Amniotic stem cell (primary cell): ENCODE results near the gene PAF1.

Experiments used
- DNase-seq: peaks from one replicate; lab custom pipeline; 2025; lab: John Stamatoyannopoulos, UW

PAF1 gene

GRCh38 chr19:39390751-39391437, at the start of gene PAF1, which contains the start of gene MED29:
TSS of gene PAF1 (minus strand) at chr19:39391106. CDS start at chr19:39390864, 242 bp downstream.
TSS of gene MED29 (plus strand) at chr19:39391378. CDS start at chr19:39391423, 45 bp downstream.
- peak; percentile 97 for DNase-seq

DNA sequence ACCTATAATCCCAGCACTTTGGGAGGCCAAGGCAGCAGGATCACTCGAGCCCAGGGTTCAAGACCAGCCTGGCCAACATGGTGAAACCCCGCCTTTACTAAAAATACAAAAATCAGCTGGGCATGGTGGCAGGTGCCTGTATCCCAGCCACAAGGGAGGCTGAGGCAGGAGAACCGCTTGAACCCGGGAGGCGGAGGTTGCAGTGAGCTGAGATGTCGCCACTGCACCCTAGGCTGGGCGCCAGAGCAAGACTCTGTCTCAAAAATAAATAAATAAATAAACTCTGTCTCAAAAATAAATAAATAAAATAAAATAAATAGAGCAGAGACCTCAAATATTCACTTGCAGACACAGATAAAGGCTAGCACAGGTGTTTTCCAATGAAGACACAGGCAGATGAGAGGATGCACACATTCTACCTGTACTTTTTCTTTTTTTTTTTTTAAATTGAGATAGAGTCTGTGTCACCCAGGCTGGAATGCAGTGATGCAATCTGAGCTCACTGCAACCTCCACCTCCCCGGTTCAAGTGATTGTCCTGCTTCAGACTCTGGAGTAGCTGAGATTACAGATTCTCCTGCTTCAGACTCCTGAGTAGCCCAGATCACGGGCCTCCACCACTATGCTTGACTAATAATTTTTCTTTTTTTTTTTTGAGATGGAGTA, 47.5 kb upstream of the PAF1 start:
- no peak for DNase-seq

- no peak for DNase-seq
Observed at GRCh38 chr19:39436350-39436716, 45.4 kb upstream of the PAF1 start.

GRCh38 chr19:39435499-39436349, 44.8 kb upstream of the PAF1 start, which contains the start of gene RPS16:
TSS of gene RPS16 (minus strand) at chr19:39435949. CDS start at chr19:39435895, 54 bp downstream.
- DNase-seq, result peak; percentile 98

DNA sequence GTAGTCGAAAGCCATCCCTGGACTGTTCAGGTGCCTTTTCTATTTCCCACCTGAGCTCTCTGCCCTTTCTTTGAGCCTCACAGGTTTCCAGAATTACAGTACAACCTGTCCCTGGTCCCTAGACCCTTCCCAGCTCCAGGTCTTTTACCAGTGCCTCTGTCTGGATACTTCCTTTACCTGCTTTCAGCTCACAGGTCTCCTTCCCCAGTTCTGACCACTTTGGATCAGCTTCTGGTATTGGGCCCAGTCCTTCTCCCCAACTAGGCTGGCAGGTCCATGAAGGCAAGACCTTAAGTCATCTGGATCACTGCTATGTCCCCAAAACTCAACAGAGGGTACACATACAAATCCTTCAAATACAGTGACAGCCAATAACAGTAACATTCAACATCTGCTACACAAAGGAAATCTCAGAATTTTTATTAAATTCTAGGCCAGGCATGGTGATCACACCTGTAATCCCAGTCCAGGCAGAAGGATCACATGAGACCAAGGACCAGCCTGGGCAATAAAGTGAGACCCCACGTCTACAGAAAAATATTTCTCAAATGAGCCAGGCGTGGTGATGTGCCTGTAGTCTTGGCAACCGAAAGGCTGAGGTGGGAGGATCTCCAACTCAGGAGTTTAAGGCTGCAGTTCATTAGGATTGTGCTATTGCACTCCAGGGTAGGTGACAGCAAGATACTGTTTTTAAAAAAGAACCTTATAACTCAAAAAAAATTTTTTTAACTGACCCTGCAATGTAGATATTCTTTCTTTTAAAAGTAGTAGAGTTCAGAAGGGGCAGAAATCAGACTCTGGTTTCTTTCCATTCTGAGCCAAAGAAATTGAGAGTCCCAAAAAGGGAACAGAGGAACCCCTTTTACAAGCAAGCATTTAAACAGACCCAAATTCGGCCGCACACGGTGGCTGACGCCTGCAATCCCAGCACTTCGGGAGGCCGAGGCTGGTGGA, 43.5 kb upstream of the PAF1 start:
- DNase-seq, result no peak

DNA sequence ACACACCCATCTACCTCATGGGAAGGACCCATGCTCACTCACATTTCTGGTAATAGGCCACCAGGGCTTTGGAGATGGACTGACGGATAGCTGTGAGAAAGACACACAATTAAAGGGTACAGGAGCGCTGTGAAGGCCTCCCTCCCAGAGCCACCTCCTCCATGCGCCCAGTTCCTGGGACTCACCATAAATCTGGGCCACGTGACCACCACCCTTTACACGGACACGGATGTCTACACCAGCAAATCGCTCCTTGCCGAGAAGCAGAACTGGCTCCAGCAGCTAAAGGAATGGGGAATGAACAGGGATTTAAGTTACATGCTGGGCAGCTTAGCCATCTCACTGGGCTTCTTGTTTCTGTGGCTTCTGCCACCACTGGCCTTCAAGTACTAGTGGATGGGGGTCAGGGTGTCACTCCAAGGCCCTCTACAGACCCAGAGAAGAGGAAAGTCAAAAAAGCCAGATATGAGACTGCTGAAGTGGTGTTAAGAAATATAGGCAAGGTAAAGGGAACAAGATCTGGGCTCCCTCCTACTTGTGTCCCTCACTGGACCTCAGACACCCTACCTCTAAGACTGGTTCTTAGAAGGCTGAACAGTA, 42.7 kb upstream of the PAF1 start:
- no peak for DNase-seq

GRCh38 chr19:39432677-39433025, 41.7 kb upstream of the PAF1 start:
- DNase-seq, result no peak

DNA sequence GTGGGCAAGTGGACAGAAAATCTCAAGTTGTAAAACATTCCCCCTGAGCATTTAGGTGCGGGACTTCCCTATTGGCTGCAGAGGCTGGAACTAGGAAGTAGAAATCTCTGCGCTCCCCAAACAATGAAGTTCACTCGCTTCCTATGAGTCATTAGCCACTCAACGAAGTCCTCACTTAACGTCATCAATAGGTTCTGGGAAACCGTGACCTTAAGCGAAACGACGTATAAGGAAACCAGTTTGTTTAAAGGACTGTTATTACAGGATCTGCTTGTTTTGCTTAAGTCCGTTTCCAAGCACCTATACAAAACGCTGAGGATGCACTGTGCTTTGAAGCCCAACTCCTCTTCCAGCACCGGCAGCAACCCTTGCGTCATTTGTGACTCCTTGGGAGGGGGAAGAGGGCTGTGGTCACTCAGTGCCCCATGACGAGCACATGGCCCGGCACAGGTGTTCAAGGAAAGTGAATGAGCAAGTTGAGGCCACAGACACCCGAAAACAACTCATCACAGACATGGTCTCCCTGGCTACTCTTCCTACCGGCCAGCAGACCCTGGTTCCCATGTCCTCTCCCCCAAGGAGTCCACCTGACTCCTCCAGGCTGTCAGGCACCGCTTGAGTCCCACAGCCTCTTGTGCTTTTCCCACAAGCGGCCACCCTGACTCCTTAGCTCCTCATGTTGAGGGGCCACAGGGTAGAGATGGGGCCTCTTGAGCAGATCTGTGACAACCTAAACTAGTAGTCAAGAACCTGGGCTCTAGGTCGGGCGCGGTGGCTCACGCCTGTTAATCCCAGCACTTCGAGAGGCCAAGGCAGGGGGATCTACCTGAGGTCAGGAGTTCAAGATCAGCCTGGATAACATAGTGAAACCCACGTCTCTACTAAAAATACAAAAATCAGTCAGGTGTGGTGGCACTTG, 40.0 kb upstream of the PAF1 start:
- DNase-seq, result no peak

- peak; percentile 64 for DNase-seq
Observed at GRCh38 chr19:39428283-39429112, 37.6 kb upstream of the PAF1 start.

DNA sequence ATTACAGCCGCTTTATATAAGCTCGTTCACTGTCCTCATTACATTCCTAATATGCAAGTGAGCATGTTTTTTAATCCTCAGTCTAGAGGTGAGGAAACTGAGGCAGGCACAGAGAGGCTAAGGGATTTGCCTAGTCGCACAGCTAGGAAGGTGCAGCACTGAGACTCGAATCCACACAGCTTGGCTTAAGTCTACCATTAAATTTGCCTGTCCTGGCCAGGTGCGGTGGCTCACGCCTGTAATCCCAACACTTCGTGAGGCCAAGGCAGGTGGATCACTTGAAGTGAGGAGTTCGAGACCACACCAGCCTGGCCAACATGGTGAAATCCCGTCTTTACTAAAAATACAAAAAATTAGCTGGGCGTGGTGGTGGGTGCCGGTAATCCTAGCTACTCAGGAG, 36.8 kb upstream of the PAF1 start:
- DNase-seq, result no peak

GRCh38 chr19:39426170-39426569, 35.3 kb upstream of the PAF1 start:
- no peak for DNase-seq

DNA sequence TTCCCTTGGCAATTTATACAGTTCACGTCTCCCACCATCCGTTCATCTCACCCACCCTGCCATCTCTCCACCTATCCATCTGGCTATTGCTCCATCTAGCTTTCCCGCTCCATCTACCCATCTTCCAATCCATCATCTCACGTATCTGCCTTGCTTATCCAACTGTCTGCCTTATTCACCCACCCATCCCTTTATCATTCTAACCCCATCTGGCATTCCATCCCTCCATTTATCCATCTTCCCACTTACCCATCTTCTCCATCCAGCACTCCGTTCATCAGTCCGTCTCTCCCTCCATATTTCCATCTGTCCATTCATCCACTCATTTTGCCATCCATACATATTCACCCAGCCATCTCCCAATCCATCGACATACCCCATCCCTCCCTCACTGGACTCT, 34.8 kb upstream of the PAF1 start:
- DNase-seq, result no peak

DNA sequence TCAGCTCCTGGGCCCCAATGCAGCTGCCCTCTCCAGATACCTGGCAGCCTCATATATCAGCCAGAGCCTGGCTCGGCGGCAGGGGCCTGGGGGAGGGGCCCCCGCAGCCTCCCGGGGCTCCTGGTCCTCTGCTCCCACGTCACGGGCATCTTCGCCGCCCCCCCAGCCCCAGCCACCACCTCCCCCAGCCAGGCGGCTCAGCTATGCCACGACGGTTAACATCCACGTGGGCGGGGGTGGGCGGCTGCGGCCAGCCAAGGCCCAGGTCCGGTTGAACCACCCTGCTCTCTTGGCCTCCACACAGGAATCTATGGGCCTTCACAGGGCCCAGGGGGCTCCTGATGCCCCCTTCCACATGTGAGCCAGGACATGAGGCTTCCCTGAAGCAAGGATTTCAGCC, 34.0 kb upstream of the PAF1 start:
- DNase-seq, result no peak

DNA sequence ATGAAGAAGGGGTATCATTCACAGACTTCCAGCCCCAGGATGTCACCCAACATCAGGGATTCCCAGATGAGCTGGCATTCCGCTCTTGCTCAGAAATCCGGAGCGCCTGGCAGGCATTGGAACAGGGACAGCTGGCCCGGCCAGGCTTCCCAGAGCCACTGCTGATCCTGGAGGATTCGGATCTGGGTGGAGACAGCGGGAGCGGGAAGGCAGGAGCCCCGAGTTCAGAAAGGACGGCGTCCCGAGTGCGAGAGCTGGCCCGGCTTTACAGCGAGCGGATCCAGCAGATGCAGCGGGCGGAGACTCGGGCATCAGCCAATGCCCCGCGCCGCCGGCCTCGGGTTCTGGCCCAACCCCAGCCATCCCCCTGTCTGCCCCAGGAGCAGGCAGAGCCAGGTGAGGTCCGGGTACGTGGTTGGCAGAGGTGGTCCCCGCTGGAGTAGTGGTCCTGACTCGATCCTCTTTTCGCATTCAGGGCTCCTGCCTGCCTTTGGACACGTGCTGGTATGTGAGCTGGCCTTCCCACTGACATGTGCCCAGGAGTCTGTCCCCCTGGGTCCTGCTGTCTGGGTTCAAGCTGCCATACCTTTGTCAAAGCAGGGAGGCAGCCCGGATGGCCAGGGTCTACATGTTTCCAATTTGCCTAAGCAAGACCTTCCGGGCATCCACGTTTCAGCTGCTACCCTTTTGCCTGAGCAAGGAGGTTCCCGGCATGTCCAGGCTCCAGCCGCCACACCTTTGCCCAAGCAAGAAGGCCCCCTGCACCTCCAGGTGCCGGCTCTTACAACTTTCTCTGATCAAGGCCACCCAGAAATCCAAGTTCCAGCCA, 32.6 kb upstream of the PAF1 start:
- DNase-seq, result no peak

DNA sequence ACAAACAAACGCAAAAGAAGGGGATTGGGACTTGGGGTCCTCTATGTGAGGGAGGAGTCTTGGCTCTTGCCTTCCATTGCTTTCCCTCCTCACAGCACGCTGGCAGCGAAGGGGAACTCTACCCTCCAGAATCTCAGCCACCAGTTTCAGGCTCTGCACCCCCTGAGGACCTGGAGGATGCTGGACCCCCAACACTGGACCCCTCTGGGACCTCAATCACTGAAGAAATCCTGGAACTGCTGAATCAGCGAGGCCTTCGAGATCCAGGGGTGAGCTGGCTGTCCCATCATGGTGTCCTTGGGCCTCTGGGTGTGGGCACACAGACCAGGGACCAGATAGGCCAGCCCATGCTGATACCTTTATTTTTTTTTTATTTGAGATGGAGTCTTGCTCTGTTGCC, 31.1 kb upstream of the PAF1 start:
- DNase-seq, result no peak

DNA sequence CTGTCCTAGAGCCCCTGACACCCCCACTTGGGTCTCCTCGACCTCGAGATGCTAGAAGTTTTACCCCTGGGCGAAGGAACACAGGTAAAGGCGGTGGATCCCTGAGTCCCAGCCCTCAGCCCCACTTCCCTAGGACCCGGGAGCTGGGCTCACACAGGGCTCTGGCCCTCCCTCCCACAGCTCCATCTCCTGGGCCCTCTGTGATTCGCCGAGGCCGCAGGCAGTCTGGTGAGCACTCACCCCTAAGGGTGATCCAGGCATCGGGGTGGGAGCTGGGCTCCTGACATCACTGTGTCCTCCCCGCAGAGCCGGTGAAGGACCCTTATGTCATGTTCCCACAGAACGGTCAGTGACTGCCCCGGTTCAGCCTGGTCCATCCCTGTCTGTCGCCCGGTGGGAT, 29.9 kb upstream of the PAF1 start:
- no peak for DNase-seq

- DNase-seq, result no peak
Observed at GRCh38 chr19:39419003-39419402, 28.1 kb upstream of the PAF1 start.

DNA sequence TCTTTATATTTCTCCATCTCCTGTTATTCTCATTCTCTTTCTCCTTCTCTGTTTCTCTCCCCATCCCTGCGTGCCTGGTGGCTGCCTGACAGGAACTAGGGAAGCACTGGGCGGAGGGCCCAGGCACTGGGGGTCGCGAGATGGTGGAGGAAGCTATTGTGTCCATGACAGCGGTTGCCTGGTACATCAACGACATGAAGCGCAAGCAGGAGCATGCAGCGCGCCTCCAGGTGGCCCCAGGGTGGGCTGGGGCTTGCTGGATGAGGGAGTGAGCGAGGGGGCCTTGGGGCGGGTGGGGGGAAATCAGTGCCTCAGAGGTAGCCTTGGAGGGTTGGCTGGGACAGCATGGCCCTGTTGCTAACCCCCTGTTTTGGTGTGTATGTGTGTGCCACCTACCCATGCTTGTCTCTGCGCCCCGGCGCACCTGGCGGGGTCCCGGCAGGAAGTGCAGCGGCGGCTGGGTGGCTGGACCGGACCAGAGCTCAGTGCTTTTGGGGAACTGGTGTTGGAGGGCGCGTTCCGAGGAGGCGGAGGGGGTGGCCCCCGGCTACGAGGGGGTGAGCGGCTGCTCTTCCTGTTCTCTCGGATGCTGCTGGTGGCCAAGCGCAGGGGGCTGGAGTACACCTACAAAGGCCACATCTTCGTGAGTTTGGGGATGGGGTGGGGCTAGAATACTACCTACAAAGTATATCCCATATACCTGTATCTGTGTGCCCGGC, 26.7 kb upstream of the PAF1 start:
- no peak for DNase-seq
